Measurements from ENCODE around the gene CEP162. TPM values are rescaled to one million over a fixed set of nuclear protein-coding genes. Genes with fewer than 3 reads are reported as not detected.
"Not testable (repeated sequence)": the region's sequence is repeated elsewhere in the genome, so short reads cannot be mapped to it uniquely, and the experiment has no call there.

CEP162 gene
- total RNA-seq, 3 donors from 2014 or later (not counting 1 experiment from before 2014, with no cell fraction given), result 11.2 to 14.6 (median 12.0) TPM

- peaks cover 5% of the 10 kb centered on the region for H3K36me3 Mint-ChIP-seq
- H3K27ac ChIP-seq (ENCODE audit: low read length), result no peak overlapping the region
- no peak overlapping the region for H3K4me3 Mint-ChIP-seq
- no peaks in the 10 kb centered on the region for H3K4me1 Mint-ChIP-seq
- no peaks in the 10 kb centered on the region for H3K27me3 ChIP-seq (ENCODE audit: control insufficient read depth, insufficient read depth, low read length)
- H3K9me3 Mint-ChIP-seq, result peaks cover 9 to 12% of the 10 kb centered on the region in 2 donors
- H3K27ac Mint-ChIP-seq, result no peak overlapping the region
- no peaks in the 10 kb centered on the region for H3K27me3 Mint-ChIP-seq (ENCODE audit: low read depth in 2 of 2)
- WGBS (ENCODE audit: insufficient coverage), result 92% methylated on average over 5 of the region's 5 CpGs
- H3K4me1 ChIP-seq (ENCODE audit: control insufficient read depth, insufficient read depth, low read length), result no peaks in the 10 kb centered on the region
- intact Hi-C loops (cut with micrococcal nuclease), result no loop called here
- H3K4me3 ChIP-seq (ENCODE audit: low read length), result no peak overlapping the region
- DNase-seq (no peak), ATAC-seq (no peak)
- H3K36me3 ChIP-seq (ENCODE audit: control insufficient read depth, insufficient read depth, low read length), result no peaks in the 10 kb centered on the region
- no peaks in the 10 kb centered on the region for H3K9me3 ChIP-seq (ENCODE audit: control insufficient read depth, insufficient read depth, low read length)
- no peak for TF ChIP-seq CTCF (IDR thresholded peaks at IDR 0.05)
Measured at GRCh38 chr6:84118191-84118590, 109.3 kb downstream of the CEP162 start.

- H3K27me3 ChIP-seq (ENCODE audit: control insufficient read depth, insufficient read depth, low read length); H3K27ac Mint-ChIP-seq; H3K27me3 Mint-ChIP-seq (ENCODE audit: low read depth in 2 of 2); H3K4me1 ChIP-seq (ENCODE audit: control insufficient read depth, insufficient read depth, low read length); H3K36me3 Mint-ChIP-seq; H3K4me1 Mint-ChIP-seq; H3K9me3 ChIP-seq (ENCODE audit: control insufficient read depth, insufficient read depth, low read length); H3K36me3 ChIP-seq (ENCODE audit: control insufficient read depth, insufficient read depth, low read length); H3K4me3 Mint-ChIP-seq; intact Hi-C loops (cut with micrococcal nuclease); H3K27ac ChIP-seq (ENCODE audit: low read length); DNase-seq; H3K4me3 ChIP-seq (ENCODE audit: low read length); ATAC-seq: not testable (repeated sequence)
- 95% methylated on average over 8 of the region's 8 CpGs for WGBS (ENCODE audit: insufficient coverage)
- peaks cover 12 to 15% of the 10 kb centered on the region in 2 donors for H3K9me3 Mint-ChIP-seq
Measured at GRCh38 chr6:84114933-84115594, 112.4 kb downstream of the CEP162 start.

- H3K27ac Mint-ChIP-seq; H3K27me3 ChIP-seq (ENCODE audit: control insufficient read depth, insufficient read depth, low read length); DNase-seq; H3K4me1 Mint-ChIP-seq; H3K36me3 ChIP-seq (ENCODE audit: control insufficient read depth, insufficient read depth, low read length); H3K27me3 Mint-ChIP-seq (ENCODE audit: low read depth in 2 of 2); H3K27ac ChIP-seq (ENCODE audit: low read length); intact Hi-C loops (cut with micrococcal nuclease); H3K4me1 ChIP-seq (ENCODE audit: control insufficient read depth, insufficient read depth, low read length); H3K4me3 Mint-ChIP-seq; H3K36me3 Mint-ChIP-seq; H3K9me3 ChIP-seq (ENCODE audit: control insufficient read depth, insufficient read depth, low read length); ATAC-seq; H3K4me3 ChIP-seq (ENCODE audit: low read length): not testable (repeated sequence)
- no CpG with 5 or more reads among the region's 1 CpG for WGBS (ENCODE audit: insufficient coverage)
- peaks cover 8 to 15% of the 10 kb centered on the region in 2 donors for H3K9me3 Mint-ChIP-seq
Measured at GRCh38 chr6:84111351-84111750, 116.1 kb downstream of the CEP162 start.

GRCh38 chr6:84107495-84107894, 119.9 kb downstream of the CEP162 start:
- no peaks in the 10 kb centered on the region for H3K27me3 ChIP-seq (ENCODE audit: control insufficient read depth, insufficient read depth, low read length)
- intact Hi-C loops (cut with micrococcal nuclease), result no loop called here
- no peaks in the 10 kb centered on the region for H3K4me1 ChIP-seq (ENCODE audit: control insufficient read depth, insufficient read depth, low read length)
- ATAC-seq (no peak), DNase-seq (no peak)
- H3K27ac Mint-ChIP-seq, result no peak overlapping the region
- H3K27me3 Mint-ChIP-seq (ENCODE audit: low read depth in 2 of 2), result no peaks in the 10 kb centered on the region
- no peaks in the 10 kb centered on the region for H3K36me3 ChIP-seq (ENCODE audit: control insufficient read depth, insufficient read depth, low read length)
- no peaks in the 10 kb centered on the region for H3K4me1 Mint-ChIP-seq
- H3K9me3 Mint-ChIP-seq, result peaks cover 0 to 8% of the 10 kb centered on the region in 2 donors
- no peak for TF ChIP-seq CTCF (IDR thresholded peaks at IDR 0.05)
- H3K4me3 Mint-ChIP-seq, result no peak overlapping the region
- no peak overlapping the region for H3K4me3 ChIP-seq (ENCODE audit: low read length)
- H3K27ac ChIP-seq (ENCODE audit: low read length), result no peak overlapping the region
- H3K36me3 Mint-ChIP-seq, result no peaks in the 10 kb centered on the region
- no peaks in the 10 kb centered on the region for H3K9me3 ChIP-seq (ENCODE audit: control insufficient read depth, insufficient read depth, low read length)

- H3K9me3 Mint-ChIP-seq; H3K4me3 ChIP-seq (ENCODE audit: low read length); H3K4me1 Mint-ChIP-seq; DNase-seq; H3K27me3 Mint-ChIP-seq (ENCODE audit: low read depth in 2 of 2); H3K27ac Mint-ChIP-seq; H3K36me3 ChIP-seq (ENCODE audit: control insufficient read depth, insufficient read depth, low read length); H3K9me3 ChIP-seq (ENCODE audit: control insufficient read depth, insufficient read depth, low read length); H3K36me3 Mint-ChIP-seq; H3K27ac ChIP-seq (ENCODE audit: low read length); H3K4me3 Mint-ChIP-seq; intact Hi-C loops (cut with micrococcal nuclease); H3K4me1 ChIP-seq (ENCODE audit: control insufficient read depth, insufficient read depth, low read length); ATAC-seq; H3K27me3 ChIP-seq (ENCODE audit: control insufficient read depth, insufficient read depth, low read length): not testable (repeated sequence)
- 83% methylated on average over 3 of the region's 3 CpGs for WGBS (ENCODE audit: insufficient coverage)
Measured at GRCh38 chr6:84105215-84105924, 122.1 kb downstream of the CEP162 start.

Data from natural killer cell (primary cell).